Activated CD8-positive, alpha-beta T cell treated with anti-CD3 and anti-CD28 coated beads, Interleukin-2, amount 10 ng/mL, durations not matched to agents 7 days and 5 days (primary cell): Measurements from ENCODE around the gene NUTM2G. TPM values are rescaled to one million over a fixed set of nuclear protein-coding genes. Genes with fewer than 3 reads are reported as not detected.
"Not testable (repeated sequence)": the region's sequence is repeated elsewhere in the genome, so short reads cannot be mapped to it uniquely, and the experiment has no call there.

Source experiments
- ATAC-seq: fragments of 150-1000 bp; cut with Tn5 transposase; one replicate; pipeline ENCODE4 v1.10.0; 2021; ENCODE audit warnings: moderate library complexity
- CTCF ChIA-PET: fragments of 350-600 bp; sonication (Branson Sonifier 250); formaldehyde crosslinking; loops from one replicate; lab custom pipeline; 2021; ENCODE audit warnings: antibody characterized with exemption; lab: Charles Lee
- POLR2A ChIA-PET: fragments of 350-600 bp; sonication (Branson Sonifier 250); formaldehyde crosslinking; loops from one replicate; lab custom pipeline; 2021; ENCODE audit warnings: antibody characterized with exemption; lab: Charles Lee
- DNase-seq: peaks from one replicate; pipeline ENCODE4 v3.0.0-alpha.2; 2020
- H3K27ac Mint-ChIP-seq: one replicate; pipeline ENCODE4 v1.8.0; 2021; ENCODE audit warnings: mild to moderate bottlenecking, mixed read lengths
- H3K27me3 Mint-ChIP-seq: one replicate; pipeline ENCODE4 v1.8.0; 2021; ENCODE audit warnings: low read depth, mixed read lengths
- H3K36me3 Mint-ChIP-seq: one replicate; pipeline ENCODE4 v1.8.0; 2021; ENCODE audit warnings: low read depth, mixed read lengths
- H3K4me1 Mint-ChIP-seq: one replicate; pipeline ENCODE4 v1.8.0; 2021; ENCODE audit warnings: low read depth, mixed read lengths
- H3K4me3 Mint-ChIP-seq: one replicate; pipeline ENCODE4 v1.8.0; 2021; ENCODE audit warnings: mild to moderate bottlenecking, mixed read lengths
- H3K9me3 Mint-ChIP-seq: one replicate; pipeline ENCODE4 v1.8.0; 2022; ENCODE audit warnings: mixed read lengths; ENCODE audit not compliant: insufficient read depth
- total RNA-seq, 2 experiments: library from RNA; stranded (reverse); gene quantifications; one replicate each; pipeline ENCODE4 v1.2.3, GENCODE V29; 2021

The NUTM2G gene
- total RNA-seq, 2 experiments from 2014 or later: not detected

GRCh38 chr9:96920803-96921202, 7.8 kb upstream of the NUTM2G start:
- H3K9me3 Mint-ChIP-seq, CTCF ChIA-PET, DNase-seq, H3K27ac Mint-ChIP-seq, H3K27me3 Mint-ChIP-seq, H3K36me3 Mint-ChIP-seq, H3K4me3 Mint-ChIP-seq, POLR2A ChIA-PET, ATAC-seq: not testable (repeated sequence)
- H3K4me1 Mint-ChIP-seq: peaks cover 12% of the 10 kb centered on the region

GRCh38 chr9:96925587-96925986, 3.1 kb upstream of the NUTM2G start:
- H3K4me1 Mint-ChIP-seq, H3K27ac Mint-ChIP-seq, H3K36me3 Mint-ChIP-seq, DNase-seq, H3K4me3 Mint-ChIP-seq, POLR2A ChIA-PET, H3K9me3 Mint-ChIP-seq, CTCF ChIA-PET, ATAC-seq, H3K27me3 Mint-ChIP-seq: not testable (repeated sequence)

DNA sequence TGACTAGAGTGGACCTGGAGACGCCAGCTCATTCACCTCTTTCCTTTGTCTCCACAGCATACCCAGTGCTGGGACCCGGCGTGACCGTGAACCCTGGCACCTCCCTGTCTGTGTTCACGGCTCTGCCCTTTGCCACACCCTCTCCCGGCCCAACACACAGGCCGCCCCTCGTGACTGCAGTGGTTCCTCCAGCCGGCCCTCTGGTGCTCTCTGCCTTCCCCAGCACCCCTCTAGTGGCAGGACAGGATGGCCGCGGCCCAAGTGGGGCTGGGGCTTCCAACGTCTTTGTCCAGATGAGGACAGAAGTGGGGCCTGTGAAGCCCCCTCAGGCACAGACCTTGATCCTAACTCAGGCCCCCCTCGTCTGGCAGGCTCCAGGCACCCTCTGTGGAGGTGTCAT, 3.0 kb downstream of the NUTM2G start:
- ATAC-seq, POLR2A ChIA-PET, H3K9me3 Mint-ChIP-seq, H3K4me1 Mint-ChIP-seq, CTCF ChIA-PET, H3K27ac Mint-ChIP-seq, H3K27me3 Mint-ChIP-seq, H3K36me3 Mint-ChIP-seq, H3K4me3 Mint-ChIP-seq, DNase-seq: not testable (repeated sequence)

DNA sequence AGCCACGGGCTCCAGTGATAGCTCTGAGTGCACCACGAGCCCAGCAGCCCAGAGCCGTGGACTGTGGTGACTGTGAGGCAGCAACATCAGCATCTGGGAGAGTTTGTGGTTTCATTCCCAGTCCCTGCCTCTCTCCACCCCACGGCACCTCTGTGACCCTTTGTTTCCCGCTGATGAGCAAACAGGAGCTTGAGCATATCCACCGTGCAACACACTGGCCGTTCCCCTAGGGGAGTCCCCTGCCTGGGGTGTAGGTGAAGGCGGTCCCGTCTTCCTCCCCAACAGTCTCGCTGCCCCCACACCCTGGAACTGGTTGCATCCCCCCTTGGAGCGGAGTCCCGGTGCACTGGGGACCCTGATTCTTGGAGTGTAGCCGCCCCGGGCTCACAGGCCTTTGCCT, 5.5 kb downstream of the NUTM2G start:
- H3K27me3 Mint-ChIP-seq, POLR2A ChIA-PET, H3K4me3 Mint-ChIP-seq, ATAC-seq, H3K4me1 Mint-ChIP-seq, CTCF ChIA-PET, DNase-seq, H3K36me3 Mint-ChIP-seq, H3K27ac Mint-ChIP-seq, H3K9me3 Mint-ChIP-seq: not testable (repeated sequence)

DNA sequence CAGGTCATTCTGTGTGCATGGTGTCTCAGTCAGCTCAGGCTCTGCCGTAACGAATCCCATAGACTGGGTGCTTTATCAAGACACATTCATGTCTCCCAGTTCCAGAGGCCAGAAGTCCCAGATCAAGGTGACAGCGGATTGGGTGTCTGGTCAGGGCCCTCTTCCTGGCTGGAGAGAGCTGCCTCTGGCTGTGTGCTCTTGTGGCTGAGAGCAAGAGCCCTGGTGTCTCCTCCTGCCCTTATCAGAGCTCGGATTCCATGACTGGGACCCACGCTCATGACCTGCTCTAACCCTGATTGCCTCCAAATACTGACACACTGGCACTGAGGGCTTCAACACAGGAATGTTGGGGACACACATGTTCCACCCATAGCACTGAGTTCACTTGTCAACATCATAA, 6.1 kb downstream of the NUTM2G start:
- H3K36me3 Mint-ChIP-seq, POLR2A ChIA-PET, ATAC-seq, H3K4me3 Mint-ChIP-seq, DNase-seq, H3K4me1 Mint-ChIP-seq, H3K9me3 Mint-ChIP-seq, CTCF ChIA-PET, H3K27me3 Mint-ChIP-seq, H3K27ac Mint-ChIP-seq: not testable (repeated sequence)

- H3K9me3 Mint-ChIP-seq, H3K4me3 Mint-ChIP-seq, DNase-seq, H3K27ac Mint-ChIP-seq, ATAC-seq, H3K4me1 Mint-ChIP-seq, POLR2A ChIA-PET, H3K27me3 Mint-ChIP-seq, CTCF ChIA-PET, H3K36me3 Mint-ChIP-seq: not testable (repeated sequence)
Measured at GRCh38 chr9:96935401-96935800, 6.8 kb downstream of the NUTM2G start.

DNA sequence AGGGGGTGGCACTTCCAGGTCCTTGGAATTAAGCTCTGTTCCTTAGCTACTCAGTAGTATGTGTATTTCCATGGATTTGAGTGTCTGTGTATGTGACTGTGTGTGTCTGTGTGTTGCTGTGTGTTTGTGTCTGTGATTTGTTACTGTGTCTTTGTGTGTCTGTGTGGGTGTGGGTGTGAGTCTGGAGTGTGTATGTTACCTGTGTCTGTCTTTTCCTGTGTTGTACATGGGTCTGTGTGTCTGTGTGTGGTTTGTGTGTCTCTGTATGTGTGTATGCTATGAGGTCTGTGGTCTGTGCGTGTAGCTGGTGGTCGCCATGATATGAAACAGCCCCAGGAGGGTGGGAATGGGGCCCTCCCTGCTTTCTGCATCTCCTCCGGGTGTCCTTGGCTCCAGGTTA, 8.8 kb downstream of the NUTM2G start:
- H3K4me1 Mint-ChIP-seq, DNase-seq, ATAC-seq, H3K9me3 Mint-ChIP-seq, CTCF ChIA-PET, H3K27ac Mint-ChIP-seq, H3K36me3 Mint-ChIP-seq, H3K27me3 Mint-ChIP-seq, H3K4me3 Mint-ChIP-seq: not testable (repeated sequence)
- POLR2A ChIA-PET: interaction anchor here (0.6 kb wide), 1 partner anchor 21 kb away, joined by 5 read pairs; no protein-coding TSS in a partner anchor

DNA sequence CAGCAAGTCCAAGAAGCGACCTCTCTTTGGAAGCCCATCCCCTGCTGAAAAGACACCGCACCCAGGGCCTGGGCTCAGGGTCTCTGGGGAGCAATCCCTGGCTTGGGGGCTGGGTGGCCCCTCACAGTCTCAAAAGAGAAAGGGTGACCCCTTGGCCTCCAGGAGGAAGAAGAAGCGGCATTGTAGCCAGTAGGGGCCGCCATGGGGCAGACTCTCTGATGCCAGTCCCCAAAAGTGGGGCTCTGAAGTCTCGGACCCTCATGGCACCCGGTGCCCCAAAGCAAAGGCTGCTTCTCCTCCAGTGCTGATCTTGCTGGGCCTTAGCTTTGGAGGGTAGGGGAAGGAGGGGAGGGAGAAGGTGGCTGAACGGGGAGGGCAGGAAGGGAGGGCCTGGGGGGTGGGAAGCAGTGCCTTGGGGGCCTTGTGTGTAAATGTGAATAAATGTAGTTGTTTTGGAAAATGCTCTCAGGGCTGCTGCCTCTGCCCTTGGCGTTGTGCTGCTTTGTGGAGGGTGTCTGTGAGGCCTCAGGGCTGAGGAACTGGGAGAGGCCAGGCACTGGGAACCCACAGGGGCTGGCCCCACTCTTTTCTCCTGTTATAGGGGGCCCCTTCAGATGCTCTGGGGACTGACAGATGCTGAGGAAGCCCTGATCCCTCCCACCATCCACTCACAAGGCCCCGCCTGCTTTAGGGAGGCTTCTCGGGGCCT, 10.5 kb downstream of the NUTM2G start:
- H3K27me3 Mint-ChIP-seq, H3K4me3 Mint-ChIP-seq, CTCF ChIA-PET, ATAC-seq, H3K27ac Mint-ChIP-seq, H3K36me3 Mint-ChIP-seq, H3K9me3 Mint-ChIP-seq, DNase-seq, H3K4me1 Mint-ChIP-seq, POLR2A ChIA-PET: not testable (repeated sequence)

DNA sequence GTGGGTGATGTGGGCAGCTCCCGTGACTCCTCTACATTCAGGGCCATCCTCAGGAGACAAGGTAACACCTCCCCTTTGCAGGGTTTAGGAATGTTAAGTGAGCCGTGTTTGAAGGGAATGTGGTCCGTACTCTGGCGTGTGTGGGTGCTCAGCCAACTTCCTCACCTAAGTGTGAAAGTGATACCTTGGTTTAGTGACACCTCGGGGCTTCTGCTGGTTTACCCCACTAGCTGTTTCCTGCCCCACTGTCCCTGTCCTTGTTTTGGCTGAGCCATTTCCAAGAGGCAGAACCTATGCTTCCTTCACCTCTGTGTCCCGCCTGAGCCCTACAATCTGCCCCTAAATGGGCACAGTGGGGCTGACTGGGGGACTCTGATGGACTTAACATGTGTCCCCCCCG, 12.3 kb downstream of the NUTM2G start:
- H3K27ac Mint-ChIP-seq, DNase-seq, H3K9me3 Mint-ChIP-seq, ATAC-seq, H3K36me3 Mint-ChIP-seq, H3K27me3 Mint-ChIP-seq, POLR2A ChIA-PET, CTCF ChIA-PET, H3K4me1 Mint-ChIP-seq, H3K4me3 Mint-ChIP-seq: not testable (repeated sequence)

DNA sequence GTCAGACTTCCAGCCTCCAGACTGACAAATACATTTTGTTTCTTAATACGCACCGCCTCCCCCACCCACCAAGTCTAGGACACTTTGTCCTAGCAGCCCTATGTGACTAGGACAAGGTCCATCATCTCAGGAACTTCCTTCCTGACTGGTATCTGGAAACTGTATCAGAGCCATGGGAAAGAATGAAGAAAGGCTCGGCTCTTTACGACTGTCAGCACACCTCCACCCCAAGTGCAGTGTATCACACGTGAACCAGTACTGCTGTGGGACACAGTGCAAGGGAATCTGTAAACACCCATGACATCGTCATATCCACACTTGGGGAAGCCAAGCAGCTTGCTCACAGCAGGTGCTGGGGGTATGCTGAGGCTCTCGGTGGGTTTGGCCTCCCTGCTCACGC, 13.0 kb downstream of the NUTM2G start:
- ATAC-seq, H3K4me3 Mint-ChIP-seq, CTCF ChIA-PET, H3K27ac Mint-ChIP-seq, H3K9me3 Mint-ChIP-seq, DNase-seq, H3K27me3 Mint-ChIP-seq, H3K36me3 Mint-ChIP-seq, POLR2A ChIA-PET, H3K4me1 Mint-ChIP-seq: not testable (repeated sequence)

GRCh38 chr9:96942181-96942580, 13.5 kb downstream of the NUTM2G start:
- H3K4me1 Mint-ChIP-seq, H3K4me3 Mint-ChIP-seq, H3K27me3 Mint-ChIP-seq, POLR2A ChIA-PET, DNase-seq, H3K27ac Mint-ChIP-seq, CTCF ChIA-PET, H3K36me3 Mint-ChIP-seq, H3K9me3 Mint-ChIP-seq: not testable (repeated sequence)
- ATAC-seq: peak; percentile 64

GRCh38 chr9:96949346-96949745, 20.7 kb downstream of the NUTM2G start:
- H3K9me3 Mint-ChIP-seq, H3K27ac Mint-ChIP-seq, CTCF ChIA-PET, ATAC-seq, H3K27me3 Mint-ChIP-seq, DNase-seq, POLR2A ChIA-PET, H3K4me1 Mint-ChIP-seq, H3K4me3 Mint-ChIP-seq, H3K36me3 Mint-ChIP-seq: not testable (repeated sequence)

GRCh38 chr9:96950539-96950938, 21.9 kb downstream of the NUTM2G start:
- ATAC-seq, H3K9me3 Mint-ChIP-seq, H3K36me3 Mint-ChIP-seq, H3K27me3 Mint-ChIP-seq, DNase-seq, H3K27ac Mint-ChIP-seq, H3K4me1 Mint-ChIP-seq, POLR2A ChIA-PET, CTCF ChIA-PET, H3K4me3 Mint-ChIP-seq: not testable (repeated sequence)
